Dendritic cell treated with granulocyte-macrophage colony-stimulating factor and Interleukin-4, amounts not matched to agents 40 ng/mL and 50 ng/mL, for 4 days (primary cell): ENCODE measurements around the gene AADAC.
"Not testable (repeated sequence)": the region's sequence is repeated elsewhere in the genome, so short reads cannot be mapped to it uniquely, and the experiment has no call there.

Experiments used
- H3K27ac Mint-ChIP-seq: one replicate; pipeline ENCODE4 v1.8.0; 2022; ENCODE audit warnings: mild to moderate bottlenecking, mixed read lengths
- H3K27me3 Mint-ChIP-seq: one replicate; pipeline ENCODE4 v1.8.0; 2022; ENCODE audit warnings: mild to moderate bottlenecking, mixed read lengths
- H3K36me3 Mint-ChIP-seq: one replicate; pipeline ENCODE4 v1.8.0; 2022; ENCODE audit warnings: low read depth, mixed read lengths
- H3K4me1 Mint-ChIP-seq: one replicate; pipeline ENCODE4 v1.8.0; 2022; ENCODE audit warnings: low read depth, mixed read lengths
- H3K4me3 Mint-ChIP-seq: one replicate; pipeline ENCODE4 v1.8.0; 2022; ENCODE audit warnings: mild to moderate bottlenecking, moderate library complexity, mixed read lengths
- H3K9me3 Mint-ChIP-seq: one replicate; pipeline ENCODE4 v1.8.0; 2022; ENCODE audit warnings: mixed read lengths
- intact Hi-C: fragments of 100-400 bp; cut with micrococcal nuclease; formaldehyde crosslinking; loops from one replicate; pipeline ENCODE4 v1.15.0; 2022

Gene AADAC

DNA sequence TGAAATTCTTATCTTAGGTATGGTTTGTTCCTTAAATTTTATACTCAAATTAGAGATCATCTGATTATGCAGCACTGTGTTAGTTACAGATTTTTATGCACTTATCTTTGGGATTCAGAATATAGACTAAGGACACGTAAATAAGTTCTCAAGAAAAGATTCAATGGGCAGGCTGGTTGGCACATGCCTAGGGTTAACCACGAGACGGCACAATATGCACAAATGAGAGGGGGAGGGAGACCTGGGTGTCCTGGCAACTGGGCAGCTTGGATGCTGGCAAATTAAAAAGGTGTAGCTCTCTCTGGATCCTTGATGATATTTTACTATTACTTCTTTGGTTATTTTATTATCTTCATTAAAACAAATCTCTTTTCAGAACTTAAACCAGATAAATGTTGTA, 672 bp downstream of the AADAC start:
- Mint-ChIP-seq H3K4me3 (no peak overlapping the region), H3K9me3 (no peaks in the 10 kb centered on the region), H3K4me1 (no peaks in the 10 kb centered on the region), H3K36me3 (no peaks in the 10 kb centered on the region), H3K27ac (no peak overlapping the region), H3K27me3 (no peaks in the 10 kb centered on the region)
- intact Hi-C loops: no loop called here

DNA sequence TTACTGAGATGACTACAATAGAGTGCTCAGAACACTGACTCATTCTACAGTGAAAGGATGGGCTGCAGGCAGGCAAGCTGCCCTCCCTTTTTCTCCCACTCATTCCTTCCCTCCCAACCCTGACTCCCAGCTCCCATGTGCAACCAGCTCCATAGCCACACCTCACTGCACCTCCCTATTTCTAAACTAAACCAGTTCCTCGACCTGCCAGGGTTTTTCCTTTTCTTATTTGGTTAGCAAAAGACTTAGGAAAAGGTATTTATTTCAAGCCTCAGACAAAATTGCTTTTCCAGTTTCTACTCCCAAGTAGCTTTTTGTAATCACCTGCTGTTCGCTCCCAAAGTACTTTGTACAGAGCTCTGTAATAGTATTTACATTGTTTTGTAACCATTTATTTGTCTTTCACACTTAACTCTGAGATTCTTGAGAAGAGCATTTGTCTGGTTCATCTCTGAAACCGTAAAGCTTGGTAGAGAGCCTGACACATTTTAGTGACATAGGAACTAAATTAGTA, 2.2 kb downstream of the AADAC start:
- Mint-ChIP-seq H3K27me3 (no peaks in the 10 kb centered on the region), H3K36me3 (no peaks in the 10 kb centered on the region), H3K9me3 (no peaks in the 10 kb centered on the region), H3K27ac (no peak overlapping the region), H3K4me1 (no peaks in the 10 kb centered on the region), H3K4me3 (no peak overlapping the region)
- intact Hi-C loops: no loop called here

- intact Hi-C loops: no loop called here
Observed at GRCh38 chr3:151817473-151817872, 3.6 kb downstream of the AADAC start.

DNA sequence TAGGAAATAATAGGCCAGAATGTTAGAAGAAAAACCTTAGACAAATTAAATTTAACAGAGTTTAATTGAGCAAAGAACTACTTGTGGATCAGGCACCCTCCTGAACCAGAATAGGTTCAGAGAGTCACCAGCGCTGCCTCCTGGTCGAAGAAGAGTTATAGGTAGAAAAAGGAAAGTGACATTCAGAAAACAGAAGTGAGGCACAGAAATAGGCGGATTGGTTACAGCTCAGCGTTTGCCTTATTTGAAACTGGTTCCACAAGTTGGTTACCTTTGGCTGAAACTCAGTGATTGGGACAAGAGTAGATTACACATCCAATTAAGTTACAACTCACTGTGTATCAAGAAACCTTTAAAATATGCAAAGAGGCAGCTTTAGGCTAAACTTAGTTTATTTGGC, 4.4 kb downstream of the AADAC start:
- no peaks in the 10 kb centered on the region for H3K27me3 Mint-ChIP-seq
- H3K9me3 Mint-ChIP-seq: no peaks in the 10 kb centered on the region
- no peaks in the 10 kb centered on the region for H3K36me3 Mint-ChIP-seq
- intact Hi-C loops: no loop called here
- no peak overlapping the region for H3K27ac Mint-ChIP-seq
- no peaks in the 10 kb centered on the region for H3K4me1 Mint-ChIP-seq
- H3K4me3 Mint-ChIP-seq: no peak overlapping the region

More at GRCh38 chr3:151817473-151817872, 3.6 kb downstream of the AADAC start:
- H3K4me1 Mint-ChIP-seq: no peaks in the 10 kb centered on the region
- no peaks in the 10 kb centered on the region for H3K27me3 Mint-ChIP-seq
- no peaks in the 10 kb centered on the region for H3K9me3 Mint-ChIP-seq
- no peak overlapping the region for H3K27ac Mint-ChIP-seq
- H3K4me3 Mint-ChIP-seq: no peak overlapping the region
- H3K36me3 Mint-ChIP-seq: no peaks in the 10 kb centered on the region

GRCh38 chr3:151819910-151820309, 6.0 kb downstream of the AADAC start:
- no peaks in the 10 kb centered on the region for H3K9me3 Mint-ChIP-seq
- intact Hi-C loops: no loop called here
- H3K4me1 Mint-ChIP-seq: no peaks in the 10 kb centered on the region
- H3K36me3 Mint-ChIP-seq: no peaks in the 10 kb centered on the region
- no peak overlapping the region for H3K4me3 Mint-ChIP-seq
- no peaks in the 10 kb centered on the region for H3K27me3 Mint-ChIP-seq
- no peak overlapping the region for H3K27ac Mint-ChIP-seq

- H3K27me3 Mint-ChIP-seq: no peaks in the 10 kb centered on the region
- H3K4me3 Mint-ChIP-seq: no peak overlapping the region
- H3K9me3 Mint-ChIP-seq: peaks cover 6% of the 10 kb centered on the region
Observed at GRCh38 chr3:151827816-151828215, 13.9 kb downstream of the AADAC start.

DNA sequence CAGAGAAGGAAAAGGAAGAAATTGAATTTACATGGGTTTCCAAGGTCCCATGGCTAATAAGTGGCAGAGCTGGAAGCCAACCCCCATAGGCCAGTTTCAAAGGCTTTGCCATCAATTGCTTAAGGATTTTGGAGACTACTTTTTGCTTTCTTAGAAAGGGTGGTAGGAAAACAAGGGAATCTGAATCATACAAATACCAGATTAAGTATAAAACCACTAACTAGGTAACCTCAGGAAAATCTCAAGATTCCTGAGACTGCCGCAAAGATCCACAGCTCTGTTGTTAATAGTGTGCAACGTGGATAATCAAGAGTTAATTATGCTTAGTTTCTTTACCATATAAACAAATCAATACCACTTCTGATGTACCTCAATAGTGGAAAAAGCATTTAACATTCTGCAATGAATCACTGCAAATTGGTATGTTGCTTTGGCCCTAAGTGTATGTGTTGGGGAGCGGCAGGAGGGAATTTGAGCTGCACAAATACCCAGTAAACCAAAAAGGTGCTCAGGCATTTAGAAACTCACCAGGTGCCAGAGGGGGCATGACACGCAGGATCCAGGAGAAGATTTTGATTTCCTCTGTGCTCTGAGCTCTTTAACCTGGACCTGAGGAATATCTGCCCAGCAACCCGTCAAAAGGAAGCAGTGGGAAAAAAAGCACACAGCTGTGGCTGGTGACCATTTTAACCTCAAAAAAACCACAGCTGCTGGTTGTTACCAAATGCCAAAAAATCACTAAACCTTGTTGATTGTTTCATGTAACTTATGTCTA, 22.0 kb downstream of the AADAC start:
- Mint-ChIP-seq H3K9me3 (no peaks in the 10 kb centered on the region), H3K27ac (no peak overlapping the region), H3K4me3 (no peak overlapping the region), H3K36me3 (no peaks in the 10 kb centered on the region), H3K4me1 (peaks cover 14% of the 10 kb centered on the region), H3K27me3 (no peaks in the 10 kb centered on the region)
- intact Hi-C loops: loop anchor here (5.0 kb wide), 1 partner anchor 669 kb away; no protein-coding TSS in a partner anchor

More at GRCh38 chr3:151827816-151828215, 13.9 kb downstream of the AADAC start:
- no peaks in the 10 kb centered on the region for H3K36me3 Mint-ChIP-seq
- H3K27ac Mint-ChIP-seq: no peak overlapping the region
- intact Hi-C loops: no loop called here
- H3K4me1 Mint-ChIP-seq: no peaks in the 10 kb centered on the region

GRCh38 chr3:151837057-151837456, 23.1 kb downstream of the AADAC start:
- Mint-ChIP-seq H3K36me3 (no peaks in the 10 kb centered on the region), H3K4me1 (peaks cover 14% of the 10 kb centered on the region), H3K27me3 (no peaks in the 10 kb centered on the region), H3K4me3 (no peak overlapping the region), H3K9me3 (no peaks in the 10 kb centered on the region), H3K27ac (no peak overlapping the region)
- intact Hi-C loops: loop anchor here (5.0 kb wide), 1 partner anchor 670 kb away; no protein-coding TSS in a partner anchor

DNA sequence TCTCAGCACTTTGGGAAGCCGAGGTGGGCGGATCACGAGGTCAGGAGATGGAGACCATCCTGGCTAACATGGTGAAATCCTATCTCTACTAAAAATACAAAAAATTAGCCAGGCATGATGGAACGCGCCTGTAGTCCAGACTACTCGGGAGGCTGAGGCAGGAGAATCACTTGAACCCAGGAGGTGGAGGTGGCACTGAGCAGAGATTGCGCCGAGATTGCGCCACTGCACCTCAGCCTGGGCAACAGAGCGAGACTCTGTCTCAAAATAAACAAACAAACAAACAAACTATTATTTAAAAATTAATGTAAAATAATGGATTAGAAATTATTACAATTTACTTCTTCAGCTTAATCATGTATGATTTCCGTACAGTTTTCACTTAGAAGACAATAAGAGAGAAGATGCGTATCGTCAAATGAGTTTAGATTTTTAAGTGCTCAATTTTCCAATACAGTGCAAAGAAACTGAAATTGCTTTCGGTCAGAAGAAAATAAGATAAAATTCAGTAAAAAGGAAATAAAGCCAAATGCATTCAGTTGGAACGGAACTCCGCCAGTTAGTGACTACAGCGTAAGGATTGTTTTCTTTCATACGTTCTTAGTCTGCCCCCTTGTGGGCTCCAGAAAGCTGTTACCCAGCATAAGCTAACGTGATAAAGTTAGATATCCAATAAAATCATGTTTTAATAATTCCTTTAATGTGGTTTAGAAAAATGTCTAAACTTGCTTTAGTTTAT, 24.8 kb downstream of the AADAC start:
- no peaks in the 10 kb centered on the region for H3K9me3 Mint-ChIP-seq
- H3K27me3 Mint-ChIP-seq: no peaks in the 10 kb centered on the region
- no peaks in the 10 kb centered on the region for H3K36me3 Mint-ChIP-seq
- intact Hi-C loops: loop anchor here (1.0 to 5.0 kb wide), 5 partner anchors 80 to 671 kb away; no protein-coding TSS in a partner anchor
- H3K4me3 Mint-ChIP-seq: no peak overlapping the region
- H3K27ac Mint-ChIP-seq: no peak overlapping the region
- peaks cover 18% of the 10 kb centered on the region for H3K4me1 Mint-ChIP-seq

DNA sequence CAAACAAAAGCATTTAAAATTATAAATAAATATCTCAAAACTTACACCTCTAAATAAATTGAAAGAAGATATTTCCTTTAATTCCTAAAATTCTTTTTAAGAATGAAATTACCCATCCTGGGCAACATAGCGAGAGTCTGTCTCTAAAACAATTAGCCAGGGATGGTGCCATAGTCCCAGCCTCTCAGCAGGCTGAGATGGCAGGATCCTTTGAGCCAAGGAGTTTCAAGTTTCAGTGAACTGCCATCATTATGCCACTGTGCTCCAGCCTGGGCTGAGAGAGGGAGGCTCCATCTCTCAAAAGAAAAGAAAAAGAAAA, 25.4 kb downstream of the AADAC start:
- peaks cover 16% of the 10 kb centered on the region for H3K4me1 Mint-ChIP-seq
- intact Hi-C loops: loop anchor here (1.0 to 5.0 kb wide), 5 partner anchors 80 to 672 kb away; no protein-coding TSS in a partner anchor
- H3K9me3 Mint-ChIP-seq: no peaks in the 10 kb centered on the region
- H3K27me3 Mint-ChIP-seq: no peaks in the 10 kb centered on the region
- H3K36me3 Mint-ChIP-seq: no peaks in the 10 kb centered on the region
- no peak overlapping the region for H3K4me3 Mint-ChIP-seq
- no peak overlapping the region for H3K27ac Mint-ChIP-seq

DNA sequence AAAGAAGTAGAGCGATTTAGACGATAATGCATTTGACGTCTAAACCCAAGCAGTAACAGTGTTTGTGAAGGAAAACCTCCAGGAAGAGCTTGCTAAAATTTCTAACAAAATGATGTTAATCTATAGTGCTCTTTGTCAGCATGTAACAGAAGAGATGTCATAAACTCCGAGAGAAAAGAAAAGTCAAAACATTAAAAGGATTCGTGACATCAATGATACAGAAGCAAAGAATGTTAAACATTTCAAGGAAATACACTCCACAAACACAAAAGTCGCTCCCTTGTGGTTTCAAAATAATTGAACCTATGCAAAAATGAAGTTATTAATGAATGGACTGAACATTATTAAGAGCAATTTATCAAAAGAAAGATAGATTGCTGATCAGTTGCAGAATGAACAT, 27.9 kb downstream of the AADAC start:
- intact Hi-C loops: loop anchor here (5.0 kb wide), 1 partner anchor 614 kb away; no protein-coding TSS in a partner anchor
- H3K27ac Mint-ChIP-seq: no peak overlapping the region

GRCh38 chr3:151843275-151843674, 29.4 kb downstream of the AADAC start:
- intact Hi-C loops: loop anchor here (5.0 kb wide), 1 partner anchor 616 kb away; no protein-coding TSS in a partner anchor
- H3K4me3 Mint-ChIP-seq: no peak overlapping the region
- peaks cover 2% of the 10 kb centered on the region for H3K27me3 Mint-ChIP-seq
- no peak overlapping the region for H3K27ac Mint-ChIP-seq
- H3K36me3 Mint-ChIP-seq: no peaks in the 10 kb centered on the region
- peaks cover 5% of the 10 kb centered on the region for H3K4me1 Mint-ChIP-seq
- peaks cover 6% of the 10 kb centered on the region for H3K9me3 Mint-ChIP-seq

More for the DNA sequence above, 27.9 kb downstream of the AADAC start:
- H3K36me3 Mint-ChIP-seq: no peaks in the 10 kb centered on the region
- H3K4me1 Mint-ChIP-seq: peaks cover 11% of the 10 kb centered on the region
- H3K27me3 Mint-ChIP-seq: peaks cover 2% of the 10 kb centered on the region
- no peak overlapping the region for H3K4me3 Mint-ChIP-seq
- H3K9me3 Mint-ChIP-seq: peaks cover 6% of the 10 kb centered on the region

DNA sequence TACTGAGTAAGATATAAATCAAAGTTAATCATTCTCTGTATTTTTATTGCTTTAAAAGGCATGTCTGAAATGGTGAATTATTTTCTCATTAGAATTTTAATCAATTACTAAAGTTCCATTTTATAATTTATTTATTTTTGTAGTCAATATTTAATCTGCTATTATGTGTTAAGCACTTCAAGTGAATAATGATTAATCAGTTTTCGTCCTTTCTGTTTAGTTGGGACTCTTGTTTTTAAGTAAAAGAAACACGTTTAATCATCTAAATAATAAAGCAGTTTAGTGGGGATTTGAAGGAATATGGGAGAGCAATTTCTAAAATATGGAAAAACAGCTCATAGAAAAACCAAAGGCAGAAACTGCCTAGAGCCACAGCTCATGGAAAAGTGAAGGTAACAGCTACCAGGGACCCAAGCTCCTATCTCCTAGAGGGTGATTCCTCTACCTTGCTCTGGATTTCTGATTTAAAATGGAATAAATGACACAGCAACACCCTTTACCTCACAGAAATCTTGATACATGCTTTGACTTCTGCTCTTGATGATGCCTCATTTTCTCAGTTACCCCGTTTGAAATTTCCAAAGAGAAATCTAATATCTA, 31.5 kb downstream of the AADAC start:
- peaks cover 2% of the 10 kb centered on the region for H3K27me3 Mint-ChIP-seq
- H3K4me3 Mint-ChIP-seq: no peak overlapping the region
- peaks cover 5% of the 10 kb centered on the region for H3K4me1 Mint-ChIP-seq
- no peak overlapping the region for H3K27ac Mint-ChIP-seq
- H3K36me3 Mint-ChIP-seq: peaks cover 6% of the 10 kb centered on the region
- intact Hi-C loops: no loop called here
- peaks cover 22% of the 10 kb centered on the region for H3K9me3 Mint-ChIP-seq

DNA sequence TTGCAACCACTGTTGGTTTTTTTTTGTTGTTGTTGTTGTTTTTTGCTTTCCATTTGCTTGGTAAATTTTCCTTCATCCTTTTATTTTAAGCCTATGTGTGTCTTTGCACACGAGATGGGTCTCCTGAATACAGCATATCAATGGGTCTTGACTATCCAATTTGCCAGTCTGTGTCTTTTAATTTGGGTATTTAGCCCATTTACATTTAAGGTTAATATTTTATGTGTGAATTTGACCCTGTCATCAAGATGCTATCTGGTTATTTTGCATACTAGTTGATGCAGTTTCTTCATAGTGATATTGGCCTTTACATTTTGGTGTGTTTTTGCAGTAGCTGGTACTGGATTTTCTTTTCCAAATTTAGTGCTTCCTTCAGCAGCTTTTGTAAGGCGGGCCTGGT, 36.1 kb downstream of the AADAC start:
- intact Hi-C loops, H3K27me3 Mint-ChIP-seq, H3K4me1 Mint-ChIP-seq, H3K27ac Mint-ChIP-seq, H3K36me3 Mint-ChIP-seq, H3K4me3 Mint-ChIP-seq: not testable (repeated sequence)
- H3K9me3 Mint-ChIP-seq: peaks cover 36% of the 10 kb centered on the region
